CD8-positive, alpha-beta memory T cell (primary cell): ENCODE results near the gene KRTAP12-2. TPM values are rescaled to one million over a fixed set of nuclear protein-coding genes. Genes with fewer than 3 reads are reported as not detected.

Experiments
- CTCF ChIA-PET: fragments of 350-600 bp; sonication (Branson Sonifier 250); formaldehyde crosslinking; loops from one replicate; lab custom pipeline; 2021; ENCODE audit warnings: antibody characterized with exemption; lab: Charles Lee
- POLR2A ChIA-PET: fragments of 350-600 bp; sonication (Branson Sonifier 250); formaldehyde crosslinking; loops from one replicate; lab custom pipeline; 2021; ENCODE audit warnings: antibody characterized with exemption; lab: Charles Lee
- DNase-seq, 5 donors: peaks; one replicate each; pipeline versions ENCODE4 v3.0.0 to v3.0.0-alpha.2; 2020 to 2022; ENCODE audit warnings: mixed read lengths in 1 of 5
- H3K27ac ChIP-seq: one replicate; pipeline ENCODE4 v1.7.0; 2013; ENCODE audit warnings: low read depth, mild to moderate bottlenecking, low read length, moderate library complexity
- H3K27me3 ChIP-seq: 2 replicates; pipeline ENCODE4 v1.7.0; 2013; ENCODE audit warnings: low read length, mild to moderate bottlenecking; ENCODE audit not compliant: insufficient read depth, poor library complexity, severe bottlenecking
- H3K36me3 ChIP-seq: 2 replicates; pipeline ENCODE4 v1.7.0; 2013; ENCODE audit warnings: mild to moderate bottlenecking, low read length, moderate library complexity; ENCODE audit not compliant: insufficient read depth
- H3K4me1 ChIP-seq: 2 replicates; pipeline ENCODE4 v1.7.0; 2013; ENCODE audit warnings: mild to moderate bottlenecking, low read length, moderate library complexity; ENCODE audit not compliant: insufficient read depth
- H3K4me3 ChIP-seq: 2 replicates; pipeline ENCODE4 v1.7.0; 2013; ENCODE audit warnings: mild to moderate bottlenecking, low read length
- H3K9me3 ChIP-seq: 2 replicates; pipeline ENCODE4 v1.7.0; 2013; ENCODE audit warnings: mild to moderate bottlenecking, low read length
- H3K27ac Mint-ChIP-seq, 8 donors: one replicate each; pipeline ENCODE4 v1.8.0; 2020 to 2021; ENCODE audit warnings: mixed read lengths in 8 of 8, mild to moderate bottlenecking in 6 of 8, inconsistent platforms in 3 of 8, moderate library complexity in 3 of 8
- H3K27me3 Mint-ChIP-seq, 2 donors: one replicate each; pipeline ENCODE4 v1.8.0; 2020 to 2021; ENCODE audit warnings: mixed read lengths in 2 of 2, mild to moderate bottlenecking in 1 of 2, moderate library complexity in 1 of 2
- H3K36me3 Mint-ChIP-seq, 3 donors: one replicate each; pipeline ENCODE4 v1.8.0; 2020 to 2021; ENCODE audit warnings: mixed read lengths in 3 of 3, inconsistent platforms in 1 of 3, mild to moderate bottlenecking in 1 of 3
- H3K4me1 Mint-ChIP-seq, 3 donors: one replicate each; pipeline ENCODE4 v1.8.0; 2020 to 2021; ENCODE audit warnings: mixed read lengths in 3 of 3, inconsistent platforms in 1 of 3, mild to moderate bottlenecking in 1 of 3
- H3K4me3 Mint-ChIP-seq, 7 donors: one replicate each; pipeline ENCODE4 v1.8.0; 2020 to 2021; ENCODE audit warnings: mixed read lengths in 7 of 7, mild to moderate bottlenecking in 6 of 7, moderate library complexity in 4 of 7, inconsistent platforms in 2 of 7
- H3K9me3 Mint-ChIP-seq, 5 donors: one replicate each; pipeline ENCODE4 v1.8.0; 2020 to 2022; ENCODE audit warnings: mixed read lengths in 5 of 5, mild to moderate bottlenecking in 3 of 5, moderate library complexity in 2 of 5, inconsistent platforms in 1 of 5
- polyA plus RNA-seq: library from polyadenylated mRNA; unstranded; fragments of 300-500 nt; fragmentation: Illumina TruSeq; gene quantifications from one replicate; pipeline ENCODE4 v1.2.3, GENCODE V29; 2021
- total RNA-seq, 2 experiments: library from RNA; stranded (reverse); gene quantifications; one replicate each; pipeline ENCODE4 v1.2.3, GENCODE V29; 2021

Gene KRTAP12-2
- total and polyA plus RNA-seq, 3 experiments from 2014 or later = not detected

GRCh38 chr21:44710756-44711326 is 44.1 kb upstream of the KRTAP12-2 start:
- H3K4me3 Mint-ChIP-seq = peak overlapping the region; percentile 34 to 79 (median 72)
- POLR2A ChIA-PET = interaction anchor here (0.5 to 1.2 kb wide), 2 partner anchors 53 to 577 kb away, joined by 3 to 5 read pairs; partner anchors contain the start of genes KRTAP12-3 and POFUT2
- H3K4me1 Mint-ChIP-seq = peaks cover 32 to 52% (median 50%) of the 10 kb centered on the region in 3 donors
- no peak overlapping the region for H3K27ac ChIP-seq
- no peaks in the 10 kb centered on the region for H3K36me3 Mint-ChIP-seq
- peak in 1 of 5 donors; percentile 46 for DNase-seq
- H3K9me3 Mint-ChIP-seq = peaks cover 3 to 8% (median 6%) of the 10 kb centered on the region in 5 donors
- peak overlapping the region in 1 of 8 donors; percentile 67 for H3K27ac Mint-ChIP-seq
- peaks cover 67 to 82% of the 10 kb centered on the region in 2 donors for H3K27me3 Mint-ChIP-seq
- no peaks in the 10 kb centered on the region for H3K9me3 ChIP-seq
- no peak overlapping the region for H3K4me3 ChIP-seq
- H3K4me1 ChIP-seq = peaks cover 35% of the 10 kb centered on the region
- no peaks in the 10 kb centered on the region for H3K36me3 ChIP-seq
- peaks cover 70% of the 10 kb centered on the region for H3K27me3 ChIP-seq
- CTCF ChIA-PET = interaction anchor here (0.6 to 2.2 kb wide), 4 partner anchors 9 to 934 kb away, joined by 3 to 6 read pairs (median 4); no protein-coding TSS in a partner anchor

- POLR2A ChIA-PET = interaction anchor here (1.2 kb wide), 1 partner anchor 53 kb away, joined by 3 read pairs; the partner anchor contains the start of gene KRTAP12-3
- no peak overlapping the region for H3K4me3 ChIP-seq
- H3K4me1 ChIP-seq = peaks cover 35% of the 10 kb centered on the region
- CTCF ChIA-PET = interaction anchor here (0.6 to 2.2 kb wide), 4 partner anchors 9 to 91 kb away, joined by 3 to 6 read pairs (median 4); no protein-coding TSS in a partner anchor
- no peak overlapping the region for H3K27ac ChIP-seq
- Mint-ChIP-seq H3K4me3 (peak overlapping the region; percentile 34 to 78 (median 72)), H3K4me1 (peaks cover 32 to 52% (median 52%) of the 10 kb centered on the region in 3 donors), H3K27me3 (peaks cover 71 to 83% of the 10 kb centered on the region in 2 donors), H3K9me3 (peaks cover 5 to 12% (median 10%) of the 10 kb centered on the region in 5 donors), H3K36me3 (no peaks in the 10 kb centered on the region), H3K27ac (peak overlapping the region in 2 of 8 donors; percentile 19 to 43)
- H3K9me3 ChIP-seq = no peaks in the 10 kb centered on the region
- DNase-seq = no peak
- peaks cover 70% of the 10 kb centered on the region for H3K27me3 ChIP-seq
- H3K36me3 ChIP-seq = no peaks in the 10 kb centered on the region
Observed at GRCh38 chr21:44710294-44710665, 43.6 kb upstream of the KRTAP12-2 start.

GRCh38 chr21:44709426-44710293 is 42.9 kb upstream of the KRTAP12-2 start:
- Histone ChIP-seq H3K27me3 (peaks cover 72% of the 10 kb centered on the region), H3K4me3 (no peak overlapping the region), H3K4me1 (peaks cover 35% of the 10 kb centered on the region), H3K36me3 (no peaks in the 10 kb centered on the region), H3K27ac (no peak overlapping the region), H3K9me3 (no peaks in the 10 kb centered on the region)
- Mint-ChIP-seq H3K9me3 (peaks cover 5 to 18% (median 16%) of the 10 kb centered on the region in 5 donors), H3K4me1 (peaks cover 28 to 46% (median 46%) of the 10 kb centered on the region in 3 donors), H3K27ac (peak overlapping the region in 2 of 8 donors; percentile 10 to 76), H3K4me3 (peak overlapping the region in 6 of 7 donors; percentile 56 to 78 (median 66)), H3K36me3 (peaks cover 0 to 4% (median 0%) of the 10 kb centered on the region in 3 donors), H3K27me3 (peaks cover 71 to 83% of the 10 kb centered on the region in 2 donors)
- DNase-seq = peak in 1 of 5 donors; percentile 51
- ChIA-PET CTCF (interaction anchor here (0.6 to 2.2 kb wide), 4 partner anchors 10 to 91 kb away, joined by 3 to 6 read pairs (median 4); no protein-coding TSS in a partner anchor), POLR2A (interaction anchor here (0.8 to 1.2 kb wide), 2 partner anchors 52 kb away, joined by 3 read pairs; partner anchors contain the start of gene KRTAP12-3)

- peak overlapping the region in 1 of 8 donors; percentile 76 for H3K27ac Mint-ChIP-seq
- POLR2A ChIA-PET = interaction anchor here (0.8 kb wide), 1 partner anchor 52 kb away, joined by 3 read pairs; no protein-coding TSS in a partner anchor
- peak overlapping the region in 5 of 7 donors; percentile 64 to 78 (median 67) for H3K4me3 Mint-ChIP-seq
- Histone ChIP-seq H3K36me3 (no peaks in the 10 kb centered on the region), H3K27me3 (peaks cover 79% of the 10 kb centered on the region), H3K4me3 (no peak overlapping the region), H3K27ac (no peak overlapping the region), H3K9me3 (no peaks in the 10 kb centered on the region), H3K4me1 (peaks cover 35% of the 10 kb centered on the region)
- peaks cover 0 to 4% (median 0%) of the 10 kb centered on the region in 3 donors for H3K36me3 Mint-ChIP-seq
- peaks cover 27 to 46% (median 46%) of the 10 kb centered on the region in 3 donors for H3K4me1 Mint-ChIP-seq
- peaks cover 5 to 19% (median 16%) of the 10 kb centered on the region in 5 donors for H3K9me3 Mint-ChIP-seq
- peak in 1 of 5 donors; percentile 37 for DNase-seq
- CTCF ChIA-PET = interaction anchor here (1.1 to 2.2 kb wide), 2 partner anchors 33 to 90 kb away, joined by 4 to 6 read pairs; no protein-coding TSS in a partner anchor
- H3K27me3 Mint-ChIP-seq = peaks cover 75 to 83% of the 10 kb centered on the region in 2 donors
Observed at GRCh38 chr21:44708866-44709425, 42.2 kb upstream of the KRTAP12-2 start.

GRCh38 chr21:44708213-44708865 is 41.6 kb upstream of the KRTAP12-2 start:
- DNase-seq = peak in 1 of 5 donors; percentile 39
- no peak overlapping the region for H3K27ac Mint-ChIP-seq
- peak overlapping the region in 5 of 7 donors; percentile 10 to 51 (median 37) for H3K4me3 Mint-ChIP-seq
- H3K36me3 Mint-ChIP-seq = peaks cover 0 to 4% (median 0%) of the 10 kb centered on the region in 3 donors
- peaks cover 27 to 46% (median 46%) of the 10 kb centered on the region in 3 donors for H3K4me1 Mint-ChIP-seq
- Histone ChIP-seq H3K27me3 (peaks cover 78% of the 10 kb centered on the region), H3K9me3 (no peaks in the 10 kb centered on the region), H3K4me3 (no peak overlapping the region), H3K36me3 (no peaks in the 10 kb centered on the region), H3K4me1 (peaks cover 35% of the 10 kb centered on the region), H3K27ac (no peak overlapping the region)
- peaks cover 5 to 19% (median 16%) of the 10 kb centered on the region in 5 donors for H3K9me3 Mint-ChIP-seq
- H3K27me3 Mint-ChIP-seq = peaks cover 69 to 80% of the 10 kb centered on the region in 2 donors
- ChIA-PET CTCF (no interaction called here), POLR2A (no interaction called here)

- peaks cover 27 to 46% (median 41%) of the 10 kb centered on the region in 3 donors for H3K4me1 Mint-ChIP-seq
- peaks cover 67 to 79% of the 10 kb centered on the region in 2 donors for H3K27me3 Mint-ChIP-seq
- peaks cover 72% of the 10 kb centered on the region for H3K27me3 ChIP-seq
Observed at GRCh38 chr21:44706706-44707581, 40.2 kb upstream of the KRTAP12-2 start.

More at GRCh38 chr21:44706706-44707581, 40.2 kb upstream of the KRTAP12-2 start:
- Mint-ChIP-seq H3K4me3 (no peak overlapping the region), H3K9me3 (peaks cover 5 to 19% (median 16%) of the 10 kb centered on the region in 5 donors), H3K36me3 (peaks cover 0 to 4% (median 0%) of the 10 kb centered on the region in 3 donors), H3K27ac (peak overlapping the region in 1 of 8 donors; percentile 60)
- CTCF ChIA-PET = no interaction called here
- no peak overlapping the region for H3K27ac ChIP-seq
- no peak overlapping the region for H3K4me3 ChIP-seq
- no peaks in the 10 kb centered on the region for H3K36me3 ChIP-seq
- DNase-seq = peak in 1 of 5 donors; percentile 26
- H3K9me3 ChIP-seq = no peaks in the 10 kb centered on the region
- POLR2A ChIA-PET = no interaction called here
- peaks cover 35% of the 10 kb centered on the region for H3K4me1 ChIP-seq
